Activated gamma-delta T cell treated with Interleukin-2 at 50 U/mL for 16 hours (primary cell): ENCODE measurements around the gene TTC34.
"Not testable (repeated sequence)": the region's sequence is repeated elsewhere in the genome, so short reads cannot be mapped to it uniquely, and the experiment has no call there.

Source experiments
- DNase-seq: peaks from one replicate; pipeline ENCODE4 v3.0.0-alpha.2; 2020

TTC34 gene

DNA sequence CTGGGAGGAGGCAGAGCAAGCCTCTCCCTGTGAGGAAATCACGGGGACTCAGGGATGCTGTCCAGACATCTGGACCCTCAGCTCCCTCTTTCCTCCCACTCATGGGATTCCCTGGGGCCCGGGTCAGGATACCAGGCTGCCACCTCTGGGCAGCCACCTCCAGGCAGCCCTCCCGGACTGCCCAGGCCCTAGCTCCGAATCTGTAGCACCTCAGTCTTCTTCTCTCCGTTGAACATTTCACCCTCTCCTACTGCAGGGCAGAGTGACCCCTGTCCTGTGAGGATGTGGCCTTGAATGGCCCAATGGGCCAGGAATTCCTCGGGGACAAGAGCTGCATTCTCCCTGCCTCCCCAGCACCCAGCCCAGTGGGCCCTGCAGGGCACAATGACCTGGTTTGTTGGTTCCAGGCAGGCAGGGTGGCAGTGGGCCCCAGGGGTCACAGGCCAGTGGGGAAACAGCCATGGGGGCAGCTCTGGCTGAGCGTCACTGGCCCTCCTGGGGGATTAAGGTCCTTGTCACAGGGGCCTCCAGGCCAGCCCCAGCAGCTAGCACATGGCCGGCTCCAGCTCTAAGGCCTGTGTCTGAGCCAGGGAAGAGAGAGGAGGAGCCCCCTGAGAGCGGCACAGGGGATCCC lies 9.5 kb upstream of the TTC34 start:
- no peak for DNase-seq

- DNase-seq = no peak
Measured at GRCh38 chr1:2810281-2810680, 8.8 kb upstream of the TTC34 start.

GRCh38 chr1:2809656-2810055 lies 8.2 kb upstream of the TTC34 start:
- DNase-seq = no peak

DNA sequence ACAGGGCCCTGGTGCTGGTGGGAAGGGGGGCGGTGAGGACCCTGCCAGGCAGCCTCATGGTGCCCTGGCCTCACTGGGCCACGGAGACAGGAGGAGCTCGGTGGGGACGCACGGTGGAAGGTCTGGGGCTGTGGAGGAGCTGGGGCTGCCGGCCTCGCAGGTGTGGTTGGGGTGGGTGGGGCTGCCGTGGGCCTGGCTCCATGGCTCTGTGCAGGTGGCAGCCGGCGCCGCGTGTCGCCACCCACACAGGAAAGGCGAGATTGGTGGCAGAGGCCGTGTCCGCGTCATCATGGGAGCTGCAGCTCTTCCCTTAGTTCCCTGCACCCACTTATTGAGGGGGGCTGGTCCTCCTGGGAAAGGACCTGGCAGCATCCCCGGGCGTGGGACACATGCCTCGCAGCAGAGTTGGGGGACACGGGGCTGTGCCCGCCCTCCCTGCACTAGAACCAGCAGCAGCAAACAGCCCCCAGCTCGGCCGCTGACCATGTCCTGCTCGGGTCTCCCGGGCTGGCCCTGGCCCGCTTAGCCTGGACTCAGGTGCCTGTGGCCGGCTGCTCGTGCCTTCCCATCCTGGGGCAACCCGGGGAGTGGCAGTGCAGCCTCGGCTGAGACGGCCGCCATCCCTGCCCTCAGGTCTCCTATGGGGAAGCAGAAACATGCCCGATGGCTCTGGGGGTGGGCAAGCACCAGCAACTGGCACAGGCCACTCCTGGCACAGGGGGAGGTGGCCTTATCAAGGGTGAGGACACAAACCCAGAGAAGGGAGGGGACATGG lies 7.5 kb upstream of the TTC34 start:
- no peak for DNase-seq

GRCh38 chr1:2808386-2808705 lies 6.9 kb upstream of the TTC34 start:
- no peak for DNase-seq

DNA sequence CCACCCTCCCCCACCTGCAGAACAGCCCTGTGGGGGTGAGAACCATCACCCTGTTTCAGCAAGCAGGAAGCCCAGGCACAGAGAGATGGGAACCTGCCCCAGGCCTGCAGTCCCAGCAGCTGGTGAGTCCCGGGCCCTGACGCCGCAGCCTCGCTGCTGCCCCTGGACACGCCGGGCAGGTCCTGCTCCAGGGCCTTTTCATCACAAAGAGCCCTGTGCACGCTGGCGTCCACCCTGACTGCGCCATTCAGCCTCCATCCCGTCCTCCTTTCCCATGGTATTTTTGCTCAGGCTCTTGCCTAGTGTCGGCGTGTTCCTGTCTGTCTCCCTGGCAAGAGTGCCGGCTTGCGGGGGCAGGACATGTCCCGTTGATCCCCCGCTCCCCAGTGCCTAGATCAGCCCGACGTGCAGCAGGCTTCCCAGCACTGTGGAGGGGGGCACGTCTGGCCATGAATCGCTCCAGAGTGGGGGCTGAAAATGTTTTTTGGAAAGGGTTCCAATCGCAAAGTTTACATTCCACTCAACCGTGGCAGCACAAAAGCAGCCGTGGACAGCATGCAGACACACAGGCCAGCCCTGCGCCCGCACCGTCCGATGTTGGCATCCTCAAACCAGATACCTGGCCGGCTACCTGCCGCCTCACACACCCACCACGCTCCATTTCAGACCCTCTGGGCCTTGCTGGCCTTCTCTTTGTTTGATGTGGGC lies 6.3 kb upstream of the TTC34 start:
- no peak for DNase-seq

GRCh38 chr1:2807036-2807435 lies 5.5 kb upstream of the TTC34 start:
- no peak for DNase-seq

DNA sequence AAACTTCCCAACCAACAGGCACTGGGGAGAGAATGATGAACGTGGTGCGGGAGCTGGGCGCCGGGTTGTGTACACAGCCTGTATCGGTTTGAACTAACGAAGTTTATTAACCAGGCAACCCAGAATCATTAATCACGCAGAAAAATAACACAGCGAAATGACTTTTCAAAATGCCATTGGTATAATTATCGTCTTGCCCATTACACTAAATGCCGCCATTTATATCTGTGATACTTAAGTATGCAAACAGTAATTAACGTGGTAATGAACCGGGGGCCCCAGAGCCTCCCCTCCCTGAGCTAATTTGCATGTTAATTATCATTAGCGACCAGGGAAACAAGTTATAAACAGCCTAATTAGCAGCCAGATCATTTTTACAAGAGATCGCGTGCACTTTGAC lies 5.1 kb upstream of the TTC34 start:
- DNase-seq = no peak

GRCh38 chr1:2805801-2806430 lies 4.4 kb upstream of the TTC34 start:
- DNase-seq = no peak

DNA sequence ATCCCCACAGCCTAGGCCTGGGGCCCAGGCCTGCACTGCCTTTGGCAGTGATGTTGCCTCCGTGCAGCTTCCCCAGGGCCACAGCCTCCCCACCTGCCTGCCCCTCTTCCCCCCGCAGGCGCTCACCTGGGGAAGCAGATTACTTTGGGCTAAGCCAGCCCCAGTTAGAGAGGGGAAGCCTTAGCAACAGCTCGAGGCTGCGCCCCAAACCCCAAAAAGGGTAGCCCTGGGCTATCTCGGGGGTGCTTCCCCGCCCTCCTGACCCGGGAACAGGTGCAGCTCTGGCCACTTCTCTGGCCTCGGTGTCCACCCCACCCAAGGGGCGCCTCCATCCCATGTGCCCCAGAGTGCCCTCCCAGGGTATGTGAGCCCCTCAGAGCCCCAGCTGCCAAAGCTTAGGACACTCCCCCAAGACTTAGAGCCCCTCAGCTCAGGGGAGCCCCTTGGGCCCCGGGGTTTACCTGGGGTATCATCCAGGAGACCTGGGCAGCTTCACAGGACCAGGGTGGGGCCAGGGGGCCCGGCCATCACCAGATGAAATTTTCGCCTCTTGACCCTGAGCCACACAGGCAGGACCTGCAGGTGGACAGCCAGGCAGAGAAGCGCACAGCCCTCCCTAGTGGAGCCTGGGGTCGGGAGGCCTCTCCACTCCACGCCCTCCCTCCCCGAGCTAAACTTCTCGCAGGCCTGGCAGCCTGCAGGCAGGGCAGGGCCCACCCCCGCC lies 3.3 kb upstream of the TTC34 start:
- no peak for DNase-seq

DNA sequence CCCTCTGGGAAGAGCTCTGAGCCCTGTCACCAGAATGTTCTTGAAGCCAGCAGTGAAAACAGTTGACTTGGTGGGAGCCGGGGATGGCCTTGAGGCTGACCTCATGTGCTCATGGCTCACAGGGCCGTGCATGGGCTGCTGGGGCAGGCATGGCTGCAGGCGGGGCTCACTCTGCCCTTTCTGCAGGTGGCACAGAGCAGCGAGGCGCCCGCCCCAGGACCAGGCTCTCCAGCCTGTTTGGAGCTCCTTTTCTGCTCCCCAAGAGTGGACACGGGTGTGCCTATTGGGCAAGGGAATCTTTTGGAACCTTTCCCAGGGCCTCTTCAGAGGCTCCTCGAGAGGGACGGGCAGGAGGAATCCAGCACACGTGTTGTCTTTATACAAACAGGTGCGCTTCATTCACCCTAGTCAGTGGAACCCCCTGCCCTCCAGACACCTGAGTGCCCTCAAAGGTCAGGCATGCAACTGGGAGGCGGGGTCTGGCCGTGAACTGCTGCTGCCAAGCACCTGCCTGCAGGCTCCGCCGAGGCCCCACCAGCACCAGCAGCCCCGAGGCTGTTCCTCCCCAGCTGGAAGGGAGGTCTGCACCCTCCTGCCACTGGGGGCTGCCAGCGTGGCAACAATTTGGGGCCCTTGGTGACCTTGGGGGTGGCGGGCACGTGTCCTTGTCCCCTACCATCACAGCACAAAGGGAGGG lies 2.6 kb upstream of the TTC34 start:
- no peak for DNase-seq

GRCh38 chr1:2803086-2803930 lies 1.8 kb upstream of the TTC34 start:
- no peak for DNase-seq

DNA sequence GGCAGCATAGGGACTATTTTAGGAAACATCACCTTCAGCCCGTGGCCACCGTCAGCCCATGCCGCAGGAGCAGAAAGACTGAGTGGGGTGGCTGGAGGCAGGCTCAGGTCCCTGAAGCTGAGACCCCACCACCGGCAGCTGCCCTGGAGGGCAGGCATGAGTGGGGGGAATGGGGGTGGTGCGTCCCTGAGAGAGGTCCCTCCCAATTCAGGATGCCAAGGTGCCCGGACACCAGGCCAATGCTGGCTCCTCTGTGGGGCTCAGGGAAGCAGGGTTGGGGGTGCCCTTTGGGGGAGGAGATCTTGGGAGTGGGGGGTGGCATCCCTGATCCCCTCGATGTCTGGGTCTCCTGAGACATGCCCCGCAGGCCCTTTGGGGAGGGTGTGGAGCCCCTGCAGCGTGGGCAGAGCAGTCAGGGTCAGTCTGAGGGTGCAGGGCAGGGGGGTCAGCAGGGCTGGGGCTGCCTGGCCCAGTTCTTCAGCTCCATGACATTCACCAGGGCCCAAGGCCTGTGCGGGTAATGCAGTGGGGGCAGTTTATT lies 998 bp upstream of the TTC34 start:
- no peak for DNase-seq

GRCh38 chr1:2801046-2801445 lies 447 bp downstream of the TTC34 start:
- DNase-seq = no peak

DNA sequence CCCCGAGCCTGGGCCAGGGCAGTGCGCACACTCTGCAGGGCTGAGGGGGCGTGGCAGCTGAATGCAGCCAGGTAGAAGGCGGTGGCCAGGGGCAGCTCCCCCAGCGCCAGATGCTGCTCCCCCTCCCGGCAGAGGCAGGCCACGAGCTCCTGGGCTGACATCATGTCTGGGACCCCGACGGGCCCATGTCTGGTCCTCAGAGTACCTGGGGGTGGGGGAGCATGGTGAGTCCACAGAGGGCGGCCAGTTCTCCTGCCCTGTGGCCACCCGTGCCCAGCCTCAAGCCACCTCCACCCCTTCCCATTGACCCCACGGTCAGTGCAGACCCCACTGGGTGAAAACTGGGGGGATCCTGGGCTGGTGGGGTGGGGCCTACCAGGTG lies 838 bp downstream of the TTC34 start:
- DNase-seq = no peak

GRCh38 chr1:2799811-2800663 lies 1.5 kb downstream of the TTC34 start:
- DNase-seq = no peak

DNA sequence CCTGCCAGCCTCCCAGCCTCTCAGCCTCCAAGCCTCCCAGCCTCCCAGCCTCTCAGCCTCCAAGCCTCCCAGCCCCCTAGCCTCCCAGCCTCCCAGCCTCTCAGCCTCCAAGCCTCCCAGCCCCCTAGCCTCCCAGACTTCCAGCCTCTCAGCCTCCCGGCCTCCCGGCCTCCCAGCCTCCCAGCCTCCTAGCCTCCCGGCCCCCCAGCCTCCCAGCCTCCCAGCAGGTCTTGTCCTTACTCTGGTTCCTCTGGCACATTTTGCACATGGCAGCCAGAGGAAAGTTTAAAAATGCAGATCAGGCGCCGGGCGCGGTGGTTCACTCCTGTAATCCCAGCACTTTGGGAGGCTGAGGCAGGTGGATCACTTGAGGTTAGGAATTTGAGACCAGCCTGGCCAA lies 2.5 kb downstream of the TTC34 start:
- not testable (repeated sequence) for DNase-seq

GRCh38 chr1:2797741-2798016 lies 3.8 kb downstream of the TTC34 start:
- DNase-seq = no peak

GRCh38 chr1:2796890-2797740 lies 4.4 kb downstream of the TTC34 start:
- no peak for DNase-seq

- no peak for DNase-seq
Measured at GRCh38 chr1:2795926-2796325, 5.6 kb downstream of the TTC34 start.
